ENCODE results near the gene GTPBP1.

The GTPBP1 gene

DNA sequence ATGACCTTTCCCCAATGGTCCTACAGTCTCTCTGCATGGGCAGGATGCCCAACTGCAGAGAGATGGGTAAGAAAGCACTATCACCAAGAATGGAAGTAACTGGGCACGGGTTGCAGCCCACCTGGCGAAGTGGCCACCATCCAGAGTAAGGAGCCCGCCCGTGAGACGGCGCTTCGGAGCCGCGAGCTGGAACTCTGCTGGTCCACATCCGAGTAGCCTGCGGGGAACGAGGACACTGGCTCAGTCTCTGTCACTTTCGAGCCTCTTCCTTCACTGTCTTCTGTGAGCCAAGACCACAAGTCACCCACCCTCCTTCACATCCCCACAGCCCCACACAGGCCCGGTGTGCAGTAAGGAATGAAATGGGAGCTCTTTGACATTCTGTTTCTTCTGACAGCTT is 44.4 kb downstream of the GTPBP1 start:
- TF ChIP-seq CTCF (IDR thresholded peaks at IDR 0.05; ENCODE audit: unreplicated experiment in 3 of 3) = no peak
- H3K36me3 Mint-ChIP-seq (ENCODE audit: low read depth) = peaks cover 37% of the 10 kb centered on the region
- H3K9me3 Mint-ChIP-seq = no peaks in the 10 kb centered on the region
- peaks cover 26% of the 10 kb centered on the region for H3K4me1 Mint-ChIP-seq
- H3K4me3 Mint-ChIP-seq = no peak overlapping the region
- no peak overlapping the region for H3K27ac Mint-ChIP-seq
- no peaks in the 10 kb centered on the region for H3K27me3 Mint-ChIP-seq (ENCODE audit: low read depth)

GRCh38 chr22:38750638-38751037 is 44.9 kb downstream of the GTPBP1 start:
- no peak for TF ChIP-seq CTCF (IDR thresholded peaks at IDR 0.05; ENCODE audit: unreplicated experiment in 3 of 3)
- no peaks in the 10 kb centered on the region for H3K9me3 Mint-ChIP-seq

GRCh38 chr22:38751066-38751421 is 45.3 kb downstream of the GTPBP1 start:
- H3K9me3 Mint-ChIP-seq = no peaks in the 10 kb centered on the region
- no peaks in the 10 kb centered on the region for H3K27me3 Mint-ChIP-seq (ENCODE audit: low read depth)
- peaks cover 26% of the 10 kb centered on the region for H3K4me1 Mint-ChIP-seq
- peaks cover 34% of the 10 kb centered on the region for H3K36me3 Mint-ChIP-seq (ENCODE audit: low read depth)
- TF ChIP-seq CTCF (IDR thresholded peaks at IDR 0.05; ENCODE audit: unreplicated experiment in 3 of 3) = no peak
- no peak overlapping the region for H3K4me3 Mint-ChIP-seq
- peak overlapping the region in 2 of 3 experiments; percentile 73 to 86 for H3K27ac Mint-ChIP-seq

More at GRCh38 chr22:38750638-38751037, 44.9 kb downstream of the GTPBP1 start:
- no peak overlapping the region for H3K27ac Mint-ChIP-seq
- H3K27me3 Mint-ChIP-seq (ENCODE audit: low read depth) = no peaks in the 10 kb centered on the region
- H3K4me1 Mint-ChIP-seq = peaks cover 26% of the 10 kb centered on the region
- peaks cover 34% of the 10 kb centered on the region for H3K36me3 Mint-ChIP-seq (ENCODE audit: low read depth)
- no peak overlapping the region for H3K4me3 Mint-ChIP-seq

DNA sequence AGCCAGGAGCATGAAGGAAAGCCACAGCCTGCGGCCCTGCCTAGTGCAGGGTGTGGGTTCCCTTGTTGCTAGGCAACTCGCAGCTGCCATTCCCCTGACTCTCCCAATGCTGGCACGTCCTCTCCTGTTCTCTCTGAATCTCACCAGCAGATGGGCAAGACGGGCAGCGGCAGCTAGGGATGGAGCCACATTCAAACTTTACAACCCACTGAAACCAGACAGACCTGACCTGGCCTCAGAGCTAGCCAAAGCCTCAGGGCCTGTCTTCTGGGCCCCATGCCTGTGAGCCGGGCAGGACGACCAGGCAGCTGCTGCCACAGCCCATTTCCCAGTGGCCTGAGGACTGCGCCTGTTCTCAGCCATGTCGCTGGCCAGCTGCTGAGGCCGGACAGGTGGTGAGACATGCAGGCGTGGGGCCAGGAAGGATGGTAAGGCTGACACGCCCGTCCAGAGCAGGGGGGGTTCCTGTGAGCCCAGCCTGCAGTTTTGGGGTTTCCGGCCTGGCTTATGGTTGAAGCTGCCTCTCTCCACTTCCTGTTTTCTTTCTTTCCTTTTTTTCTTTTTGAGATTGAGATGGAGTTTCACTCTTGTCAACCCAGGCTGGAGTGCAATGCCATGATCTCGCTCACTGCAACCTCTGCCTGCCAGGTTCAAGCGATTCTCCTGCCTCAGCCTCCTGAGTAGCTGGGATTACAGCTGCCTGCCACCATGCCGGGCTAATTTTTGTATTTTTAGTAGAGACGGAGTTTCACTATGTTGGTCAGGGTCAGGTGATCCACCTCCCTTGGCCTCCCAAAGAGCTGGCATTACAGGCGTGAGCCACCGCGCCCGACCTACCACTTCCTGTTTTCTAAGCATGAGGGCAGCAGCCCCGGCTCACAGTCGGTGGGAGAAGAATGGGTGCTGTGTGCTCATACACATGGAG is 45.9 kb downstream of the GTPBP1 start:
- no peak for TF ChIP-seq CTCF (IDR thresholded peaks at IDR 0.05; ENCODE audit: unreplicated experiment in 3 of 3)
- H3K27ac Mint-ChIP-seq = peak overlapping the region; percentile 52 to 86 (median 73)
- no peaks in the 10 kb centered on the region for H3K9me3 Mint-ChIP-seq
- H3K4me3 Mint-ChIP-seq = peak overlapping the region in 1 of 3 experiments; percentile 37
- no peaks in the 10 kb centered on the region for H3K27me3 Mint-ChIP-seq (ENCODE audit: low read depth)
- peaks cover 34% of the 10 kb centered on the region for H3K36me3 Mint-ChIP-seq (ENCODE audit: low read depth)
- H3K4me1 Mint-ChIP-seq = peaks cover 29% of the 10 kb centered on the region

GRCh38 chr22:38753948-38754750 is 48.4 kb downstream of the GTPBP1 start:
- Mint-ChIP-seq H3K4me3 (peak overlapping the region; percentile 90 to 94 (median 90)), H3K36me3 (ENCODE audit: low read depth) (peaks cover 24% of the 10 kb centered on the region), H3K9me3 (no peaks in the 10 kb centered on the region), H3K4me1 (peaks cover 48% of the 10 kb centered on the region), H3K27ac (peak overlapping the region; percentile 68 to 93 (median 88)), H3K27me3 (ENCODE audit: low read depth) (peaks cover 8% of the 10 kb centered on the region)
- TF ChIP-seq CTCF (IDR thresholded peaks at IDR 0.05; ENCODE audit: unreplicated experiment in 3 of 3) = no peak

Data from nephron (organoid).